ENCODE measurements around the gene SIGLEC7.

Gene SIGLEC7

DNA sequence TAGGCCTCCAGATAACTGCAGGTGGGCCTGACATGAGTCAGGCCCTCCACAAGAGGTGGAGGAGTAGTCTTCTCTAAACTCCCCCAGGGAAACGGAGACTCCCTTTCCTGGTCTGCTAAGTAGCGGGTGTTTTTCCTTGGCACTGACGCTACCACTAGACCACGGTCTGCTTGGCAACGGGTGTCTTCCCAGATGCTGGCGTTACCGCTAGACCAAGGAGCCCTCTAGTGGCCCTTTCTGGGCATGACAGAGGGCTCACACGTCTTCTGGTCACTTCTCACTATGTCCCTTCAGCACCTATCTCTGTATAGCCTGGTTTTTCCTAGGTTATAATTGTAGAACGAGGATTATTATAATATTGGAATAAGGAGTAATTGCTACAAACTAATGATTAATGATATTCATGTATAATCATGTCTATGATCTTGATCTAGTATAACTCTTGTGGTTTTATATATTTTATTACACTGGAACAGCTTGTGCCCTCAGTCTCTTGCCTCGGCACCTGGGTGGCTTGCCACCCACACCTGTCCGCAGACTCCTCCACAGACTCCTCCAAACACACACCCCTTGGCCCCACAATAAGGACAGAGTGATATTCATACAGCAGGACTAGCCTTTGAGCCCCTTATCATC lies 27.3 kb downstream of the SIGLEC7 start:
- DNase-seq, result peak; percentile 66

DNA sequence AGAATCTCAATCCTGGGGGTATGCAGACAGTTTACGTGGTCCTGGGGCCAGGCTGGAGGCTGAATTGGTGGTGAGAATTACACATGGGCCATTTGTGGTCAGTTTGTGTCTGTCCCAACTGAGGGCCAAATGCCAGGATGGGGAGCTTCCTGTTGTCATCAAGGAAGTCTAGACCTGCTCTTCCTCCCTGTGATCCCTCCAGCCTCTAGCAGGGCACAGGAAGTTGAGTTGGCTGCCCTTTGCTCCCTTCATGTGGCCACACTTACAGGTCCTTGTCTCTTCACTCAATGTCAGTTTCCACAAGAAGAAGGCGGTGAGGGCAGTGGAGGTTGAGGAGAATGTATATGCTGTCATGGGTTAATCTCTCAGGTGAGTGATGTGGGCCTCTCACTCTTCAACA lies 30.1 kb downstream of the SIGLEC7 start:
- DNase-seq, result no peak

DNA sequence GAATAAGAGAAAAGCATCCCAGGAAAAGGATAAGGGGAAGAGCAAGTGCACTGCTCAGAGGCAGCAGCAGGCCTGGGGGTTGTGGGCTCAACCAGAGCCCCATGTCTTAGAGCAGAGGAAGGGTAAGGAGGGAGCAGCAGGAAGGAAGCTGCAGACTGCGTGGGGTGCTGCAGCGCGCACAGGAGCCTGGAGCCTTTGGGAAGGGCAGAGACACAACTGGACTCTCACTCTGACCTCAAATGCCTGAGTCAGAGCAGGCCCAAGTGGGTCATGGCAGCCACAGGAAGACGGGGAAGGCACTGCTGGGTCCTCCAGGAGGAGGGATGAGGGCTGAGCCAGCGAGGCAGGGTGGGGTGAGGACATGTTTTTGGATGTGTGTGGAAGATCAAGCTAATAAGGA lies 31.6 kb downstream of the SIGLEC7 start:
- DNase-seq, result no peak

DNA sequence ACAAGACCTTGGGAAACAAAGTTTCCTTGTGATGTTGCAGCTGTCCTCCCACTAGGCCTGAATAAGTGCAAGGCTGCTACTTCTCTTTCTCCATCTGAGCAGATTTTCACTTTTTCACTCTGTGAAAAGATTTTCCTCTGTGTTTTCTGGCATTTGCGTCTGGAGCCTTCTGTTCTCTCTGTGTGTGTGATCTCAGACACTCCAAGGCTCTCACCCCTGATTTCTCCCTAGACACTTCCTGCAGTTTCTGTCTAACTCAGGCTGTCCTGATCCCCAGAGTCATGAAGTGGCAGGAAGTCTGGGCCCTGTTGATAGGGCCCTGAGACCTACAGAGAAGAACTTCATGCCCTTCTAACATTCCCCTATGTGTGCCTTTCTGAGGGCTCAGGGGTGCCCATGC lies 37.2 kb downstream of the SIGLEC7 start:
- DNase-seq, result no peak

DNA sequence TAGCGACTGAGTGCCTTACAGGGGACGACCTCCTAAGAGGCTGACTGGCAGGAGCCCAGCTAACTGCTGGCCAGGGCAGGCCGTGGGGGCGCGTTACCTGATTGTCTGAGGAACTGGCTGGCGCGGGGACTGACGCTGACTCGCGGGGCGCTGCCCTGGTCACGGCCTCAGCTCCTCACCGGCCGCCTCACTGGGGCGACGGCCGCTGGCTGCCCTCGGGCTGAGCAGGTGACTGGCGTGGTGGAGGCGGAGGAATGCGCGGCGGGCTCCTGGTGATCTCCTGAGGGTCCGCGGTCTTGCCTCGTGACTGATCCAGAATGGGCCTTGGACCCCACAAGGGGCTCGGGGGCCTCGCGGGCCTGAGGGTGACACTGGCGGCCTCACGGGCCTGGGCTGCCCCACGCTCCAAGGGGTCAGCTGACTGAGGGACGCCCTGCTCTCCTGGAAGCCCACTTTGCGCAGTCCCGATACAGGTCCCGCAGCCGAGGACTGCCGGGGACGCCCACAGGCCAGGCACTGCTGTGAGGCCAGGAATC lies 39.3 kb downstream of the SIGLEC7 start:
- no peak for DNase-seq

DNA sequence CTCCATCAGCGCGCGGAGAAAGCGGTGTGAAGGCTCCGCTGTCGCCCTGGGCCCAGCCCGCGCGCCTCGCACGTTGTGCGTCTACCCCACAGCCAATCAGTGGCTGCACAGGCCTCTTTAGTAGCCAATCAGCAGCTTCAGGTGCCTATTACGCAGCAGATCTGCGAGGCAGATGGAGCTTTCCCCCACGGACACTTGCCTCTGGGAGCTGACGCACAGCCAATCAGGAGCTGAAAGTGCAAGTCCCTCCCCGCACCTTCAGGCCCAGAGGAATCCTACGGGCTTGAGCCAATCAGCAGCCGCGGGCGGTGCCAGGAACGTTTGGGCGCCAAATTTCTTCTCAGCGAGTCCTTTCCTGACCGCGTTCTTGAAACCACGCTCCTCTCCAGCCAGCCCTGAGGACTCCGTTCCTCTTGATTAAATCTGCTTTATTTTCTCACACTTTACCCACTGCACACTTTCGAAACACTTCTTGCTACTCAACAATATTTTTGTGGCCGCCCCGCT lies 39.9 kb downstream of the SIGLEC7 start:
- DNase-seq, result peak; percentile 34

GRCh38 chr19:51183629-51184028 lies 41.5 kb downstream of the SIGLEC7 start:
- no peak for DNase-seq

DNA sequence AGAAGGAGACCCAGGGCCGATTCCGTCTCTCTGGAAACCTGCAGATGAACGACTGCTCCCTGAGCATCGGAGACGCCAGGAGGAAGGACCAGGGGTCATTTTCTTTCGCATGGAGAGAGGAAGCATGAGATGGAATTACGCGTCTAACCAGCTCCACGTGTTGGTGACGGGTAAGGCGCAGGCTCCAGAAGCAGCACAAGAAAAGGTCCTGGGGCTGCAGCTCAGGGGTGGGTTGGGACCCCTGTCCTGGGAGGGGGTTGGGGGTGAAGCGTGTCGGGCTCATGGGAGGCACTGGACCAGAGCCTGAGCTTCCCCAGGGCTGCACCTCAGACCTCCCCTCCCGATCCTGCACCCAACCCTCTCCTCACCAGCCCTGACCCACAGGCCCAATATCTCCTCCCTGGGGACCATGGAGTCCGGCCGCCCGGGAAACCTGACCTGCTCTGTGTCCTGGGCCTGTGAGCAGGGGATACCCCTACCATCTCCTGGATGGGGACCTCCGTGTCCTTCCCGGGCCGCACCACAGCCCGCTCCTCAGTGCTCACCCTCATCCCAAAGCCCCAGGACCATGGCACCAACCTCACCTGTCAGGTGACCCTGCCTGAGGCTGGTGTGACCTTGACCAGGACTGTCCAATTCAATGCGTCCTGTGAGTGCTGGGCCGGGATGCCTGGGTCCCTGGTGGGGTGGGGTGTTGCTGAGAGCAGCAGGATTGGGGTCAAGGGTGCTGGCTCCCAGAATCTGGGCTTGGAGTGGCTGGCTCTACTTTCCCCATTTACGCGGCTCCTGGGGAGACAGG lies 43.2 kb downstream of the SIGLEC7 start:
- no peak for DNase-seq

GRCh38 chr19:51185868-51186215 lies 43.7 kb downstream of the SIGLEC7 start:
- DNase-seq, result no peak

GRCh38 chr19:51186323-51186722 lies 44.2 kb downstream of the SIGLEC7 start:
- DNase-seq, result no peak

- no peak for DNase-seq
Measured at GRCh38 chr19:51187395-51188226, 45.5 kb downstream of the SIGLEC7 start.

- DNase-seq, result no peak
Measured at GRCh38 chr19:51188227-51188559, 46.1 kb downstream of the SIGLEC7 start.

DNA sequence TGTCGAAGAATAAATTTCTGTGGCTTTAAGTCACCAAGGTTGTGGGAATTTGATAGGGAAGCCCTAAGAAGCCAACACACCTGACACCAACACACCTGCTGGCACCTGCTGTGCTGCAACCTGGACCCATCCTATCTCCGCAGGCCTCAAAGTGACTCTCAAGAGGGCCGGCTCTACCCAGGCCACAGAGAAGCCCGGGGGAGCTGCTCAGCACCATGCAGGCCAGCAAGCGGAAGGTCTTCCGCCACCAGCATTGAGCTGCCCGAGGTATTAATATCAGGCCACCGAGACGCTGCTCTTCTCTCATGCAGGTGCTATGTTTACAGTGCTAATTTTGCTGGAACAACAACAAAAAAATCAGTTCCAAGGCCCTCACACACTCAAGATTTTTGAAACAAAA lies 50.6 kb downstream of the SIGLEC7 start:
- no peak for DNase-seq

DNA sequence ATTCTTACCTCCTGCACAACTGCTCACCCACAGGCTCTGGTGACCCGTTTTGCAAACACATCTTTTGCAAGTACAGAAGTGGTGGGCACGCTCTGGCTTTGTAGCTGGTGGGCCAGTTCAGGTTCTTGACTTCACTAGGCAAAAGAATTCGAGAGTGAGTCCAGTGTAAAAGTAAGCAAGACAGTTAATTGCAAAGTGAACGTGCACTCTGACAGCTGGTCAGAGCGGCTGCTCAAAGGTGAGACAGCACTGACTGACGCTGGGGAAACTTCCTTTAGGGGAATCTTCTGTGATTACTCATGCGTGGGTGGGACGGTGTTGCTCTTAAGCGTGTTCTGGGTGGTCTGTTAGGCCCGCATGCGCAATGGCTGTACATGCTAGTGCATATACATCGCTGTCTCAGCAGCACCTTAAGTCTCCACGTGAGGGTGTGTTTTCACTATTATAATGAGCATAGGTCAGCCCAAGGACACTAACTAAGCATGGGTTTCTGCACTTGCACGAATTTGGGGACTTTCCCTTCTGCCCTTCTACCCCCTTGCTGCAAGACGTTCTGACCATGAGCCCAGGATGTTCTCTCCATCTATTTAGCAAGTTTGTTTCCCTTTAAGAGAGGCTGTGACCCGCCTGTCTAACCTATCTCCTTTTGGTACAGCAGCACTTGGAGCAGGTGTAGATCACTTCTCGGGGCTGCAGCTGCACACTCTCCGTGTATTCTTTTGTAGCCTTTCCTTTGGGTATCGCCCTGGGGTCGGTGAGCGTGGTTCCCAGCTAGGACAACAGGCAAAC lies 52.6 kb downstream of the SIGLEC7 start:
- DNase-seq, result no peak

- no peak for DNase-seq
Measured at GRCh38 chr19:51195316-51195586, 53.1 kb downstream of the SIGLEC7 start.

DNA sequence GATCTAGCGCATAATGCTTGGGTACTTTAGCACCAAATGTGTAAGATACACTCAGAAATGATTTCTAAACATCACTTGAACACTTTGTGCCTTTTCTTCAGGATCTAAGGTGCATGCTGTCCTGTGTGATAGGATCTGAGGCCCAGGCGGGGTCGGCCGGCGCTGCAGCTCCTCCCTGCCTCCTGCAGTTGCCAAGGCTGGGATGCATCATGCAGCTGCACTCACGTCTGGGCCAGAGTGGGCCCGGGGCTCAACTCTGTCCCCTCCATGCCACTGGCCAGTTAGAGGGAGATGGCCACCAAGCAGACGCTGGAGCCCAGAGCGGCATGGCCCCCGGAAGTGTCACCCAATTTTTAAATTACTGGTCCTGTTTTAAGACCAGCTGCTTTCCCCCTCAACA lies 53.5 kb downstream of the SIGLEC7 start:
- DNase-seq, result no peak

- DNase-seq, result no peak
Measured at GRCh38 chr19:51196181-51196580, 54.1 kb downstream of the SIGLEC7 start.

- DNase-seq, result no peak
Measured at GRCh38 chr19:51198641-51199040, 56.5 kb downstream of the SIGLEC7 start.

DNA sequence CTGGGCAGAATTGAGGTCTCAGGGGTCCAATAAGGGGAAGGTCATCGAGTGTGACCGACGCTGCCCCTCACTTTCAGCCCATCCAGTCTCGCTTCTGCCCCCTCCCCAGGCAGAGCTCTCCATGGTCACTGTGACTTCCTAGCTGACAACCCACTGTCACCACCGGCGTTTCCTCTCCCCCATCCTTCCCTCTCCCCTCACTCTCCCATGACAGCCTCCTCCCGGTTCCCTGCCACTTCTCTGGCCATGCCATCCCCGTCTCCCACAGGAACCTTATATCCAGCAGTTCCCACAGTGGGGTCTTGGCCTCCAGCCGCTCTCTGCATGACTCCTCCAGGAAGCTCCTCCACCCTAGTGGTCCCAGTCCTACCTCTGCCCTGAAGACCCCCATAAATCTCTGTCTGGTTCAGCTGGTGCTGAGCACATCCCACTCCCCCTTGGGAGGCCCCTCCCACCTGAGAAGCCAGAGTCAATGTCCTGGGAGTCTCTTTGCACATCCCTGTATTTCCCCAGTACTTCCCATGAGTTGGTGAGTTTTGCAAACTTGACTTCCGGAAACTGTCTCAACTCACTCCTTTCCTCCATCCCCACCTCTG lies 58.1 kb downstream of the SIGLEC7 start:
- no peak for DNase-seq

DNA sequence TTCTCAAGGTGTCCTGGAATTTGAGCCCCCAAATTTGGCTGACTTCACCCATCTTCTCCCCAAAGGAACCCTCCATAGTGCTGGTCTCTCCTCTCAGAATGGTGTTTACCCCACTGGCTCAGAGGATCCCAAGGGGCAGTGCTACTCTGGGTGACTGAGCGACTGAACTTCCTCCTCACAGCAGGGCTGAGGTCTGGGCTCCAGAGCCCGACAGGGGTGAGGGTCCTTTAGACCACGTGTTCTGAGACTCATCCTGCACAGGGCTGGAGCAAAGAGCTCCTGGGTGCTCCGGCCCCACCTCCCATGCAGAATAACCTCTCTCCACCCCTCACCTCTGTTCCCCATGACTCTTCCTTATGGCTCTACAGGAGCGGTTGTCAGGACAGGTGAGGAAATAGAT lies 59.6 kb downstream of the SIGLEC7 start:
- no peak for DNase-seq

Measured in retina (tissue), 1 donor.